NAMALWA (cell line): ENCODE data around the gene ZNF263.

Experiments
- DNase-seq: peaks from one replicate; pipeline ENCODE4 v3.0.0-alpha.2; 2015; ENCODE audit warnings: low spot score

The ZNF263 gene

DNA sequence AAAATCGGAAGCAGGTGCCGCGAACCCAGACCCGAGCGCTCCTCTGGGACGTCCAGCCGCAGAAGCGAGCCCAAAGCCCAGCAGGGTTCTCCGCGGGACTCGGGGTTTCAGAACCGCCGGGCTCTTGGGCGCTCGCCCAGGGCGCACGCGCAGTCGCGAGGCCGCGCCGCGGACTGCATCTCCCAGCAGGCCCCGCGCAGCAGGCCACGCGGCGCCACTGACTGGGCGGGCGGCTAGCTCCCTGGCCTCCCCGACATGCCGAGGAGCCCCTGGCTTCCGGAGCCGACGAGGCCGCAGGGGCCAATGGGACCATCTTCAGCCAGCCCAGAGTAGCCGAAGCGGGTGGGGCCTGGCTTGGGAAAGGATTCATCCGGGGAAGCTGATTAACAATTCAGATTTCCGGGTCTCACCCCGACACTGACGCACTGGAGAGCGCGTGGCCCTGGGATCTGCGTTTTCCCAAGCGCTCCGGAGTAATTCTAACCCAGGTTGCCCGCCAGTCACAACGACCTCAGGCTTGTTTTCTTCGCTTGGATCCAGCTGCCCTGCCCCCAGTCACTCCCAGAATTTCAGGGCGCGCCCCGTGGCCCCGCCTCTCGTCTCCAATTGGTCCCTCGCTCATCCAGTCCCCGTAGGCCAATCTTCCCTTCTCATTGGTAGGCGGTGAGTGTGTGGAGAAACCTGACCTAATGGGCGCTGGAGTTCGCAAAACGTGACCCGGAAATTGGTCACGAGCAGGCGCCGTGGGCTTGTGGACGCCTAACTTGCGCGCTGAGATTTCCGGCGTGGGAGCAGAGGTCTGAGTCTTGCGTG, at the start of gene ZNF263:
Gene ZNF263, plus strand, starts transcription at position 762 of the 813 bp plus-strand sequence. CDS start 328 bp downstream, outside the sequence.
- DNase-seq, result peak; percentile 97

DNA sequence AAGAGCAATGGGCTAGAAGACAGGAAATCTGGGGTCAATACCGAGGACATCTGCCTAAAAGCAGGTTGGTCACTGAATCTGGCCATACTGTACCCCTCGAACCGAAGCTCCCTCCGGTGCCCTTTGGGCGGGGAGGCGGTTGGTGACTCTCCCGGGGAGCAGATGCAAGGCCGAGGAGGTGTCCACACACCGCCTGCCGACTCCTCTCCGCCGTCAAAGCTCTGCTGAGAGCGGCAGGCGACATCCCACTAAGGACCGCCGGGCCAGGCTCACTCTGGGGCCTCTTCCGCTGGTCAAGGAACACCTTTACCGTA, 48.8 kb upstream of the ZNF263 start:
- no peak for DNase-seq

DNA sequence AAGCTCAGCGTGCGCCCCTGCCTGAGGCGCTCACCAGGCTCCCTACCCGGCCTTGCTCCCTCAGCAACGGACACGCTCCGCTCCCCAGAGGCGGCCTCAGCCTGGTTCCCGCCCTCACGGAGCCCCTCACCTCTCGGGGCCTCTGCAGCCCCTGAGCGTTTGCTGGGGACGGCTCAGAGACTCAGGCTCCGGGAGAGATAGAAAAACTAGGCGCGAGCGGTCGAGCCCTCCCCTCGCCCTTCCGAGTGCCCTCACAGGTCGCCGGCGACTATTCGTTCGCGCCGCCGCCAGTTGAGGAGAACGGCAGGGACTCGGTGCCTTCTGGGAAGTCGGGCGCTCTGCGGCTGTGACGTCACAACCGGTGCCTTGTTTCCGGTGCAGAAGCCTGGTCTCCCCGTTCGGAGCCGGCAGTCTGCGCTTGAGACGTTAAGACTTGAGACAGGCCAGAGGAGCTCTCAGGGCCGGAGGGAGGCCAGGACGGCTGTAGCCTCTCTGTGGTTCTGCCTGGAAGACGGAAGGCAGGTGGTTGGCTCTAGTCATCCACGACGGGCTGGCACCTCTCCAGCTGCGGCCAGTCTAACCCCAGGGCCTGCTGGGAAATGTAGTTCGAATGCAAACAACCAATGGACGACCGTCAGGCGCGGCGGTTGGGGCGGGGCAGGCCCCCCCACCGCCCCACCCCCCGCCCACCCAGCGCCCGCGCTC, 48.3 kb upstream of the ZNF263 start, which contains the start of gene ZNF200:
Gene ZNF200, minus strand, starts transcription at position 302 of the 705 bp plus-strand sequence. CDS start 1,403 bp downstream, outside the sequence.
- peak; percentile 97 for DNase-seq

DNA sequence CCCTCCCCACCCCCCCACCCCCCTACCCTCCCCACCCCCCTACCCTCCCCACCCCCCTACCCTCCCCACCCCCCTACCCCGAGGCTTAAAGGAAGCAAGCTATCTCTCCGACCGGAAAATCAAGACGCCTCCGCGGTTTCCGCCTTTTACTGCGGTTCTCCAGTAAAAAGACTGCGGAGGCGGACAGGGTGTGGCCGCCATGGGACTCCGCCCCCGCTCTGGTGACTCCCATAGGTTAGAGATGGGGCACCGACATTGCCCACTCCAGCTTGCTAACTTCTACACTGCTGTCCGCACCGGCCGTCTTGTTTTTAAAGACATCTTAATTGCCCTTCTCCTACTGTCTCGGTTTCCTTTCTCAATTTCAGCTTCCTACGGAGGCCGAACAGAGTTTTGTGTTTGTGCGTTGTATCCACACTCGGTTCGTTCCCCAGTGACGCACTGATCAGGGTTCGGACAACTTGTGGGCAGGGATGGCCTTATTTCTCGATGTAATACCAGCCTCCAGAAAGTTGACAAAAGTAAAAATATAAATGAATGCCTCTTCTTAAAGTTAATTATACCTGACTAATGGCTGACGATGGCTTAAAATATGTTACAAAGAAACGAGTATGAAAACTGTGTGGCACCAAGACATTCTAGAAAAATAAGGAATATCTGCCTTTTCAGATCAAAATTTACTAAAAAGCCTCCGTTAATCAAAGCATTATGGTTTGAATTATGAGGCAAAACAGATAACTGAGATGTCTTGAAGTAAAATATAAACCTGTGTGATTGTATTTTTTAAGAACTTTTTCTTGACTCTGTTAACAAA, 47.2 kb upstream of the ZNF263 start:
- DNase-seq, result no peak

DNA sequence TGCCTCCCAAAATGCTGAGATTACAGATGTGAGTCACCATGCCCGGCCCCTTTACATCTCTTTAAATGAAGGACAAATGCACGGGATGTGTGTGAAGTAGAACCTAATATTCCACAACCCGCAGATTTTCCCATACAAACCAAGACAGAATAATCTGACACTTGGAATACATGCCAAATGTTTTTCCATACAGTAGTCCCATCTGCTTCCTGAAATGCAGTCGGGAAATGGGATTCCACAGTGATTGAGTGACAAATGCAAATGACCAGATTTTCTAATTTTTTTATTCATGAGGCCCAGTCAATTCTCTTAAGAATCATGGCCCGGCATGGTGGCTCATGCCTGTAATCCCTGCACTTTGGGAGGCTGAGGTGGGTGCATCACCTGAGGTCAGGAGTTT, 41.5 kb upstream of the ZNF263 start:
- DNase-seq, result no peak

DNA sequence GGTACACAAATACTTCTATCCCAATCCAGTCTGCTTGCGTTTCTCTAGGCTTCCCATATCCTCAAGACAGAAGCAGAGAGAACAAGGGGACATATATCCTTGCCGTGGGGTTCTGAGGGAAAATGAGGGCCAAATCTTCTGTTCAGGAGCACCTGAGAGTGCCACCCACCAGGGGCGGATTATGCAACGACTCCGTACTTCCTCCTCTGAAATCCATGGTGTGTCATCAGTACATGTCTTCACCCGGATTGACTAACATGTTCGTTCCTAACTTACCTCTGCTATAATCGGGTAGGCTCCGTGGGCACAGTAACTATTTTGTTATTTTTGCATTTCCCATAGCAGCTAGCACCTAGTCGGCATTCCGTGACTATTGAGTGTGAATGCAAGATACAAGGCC, 40.6 kb upstream of the ZNF263 start:
- DNase-seq, result no peak

DNA sequence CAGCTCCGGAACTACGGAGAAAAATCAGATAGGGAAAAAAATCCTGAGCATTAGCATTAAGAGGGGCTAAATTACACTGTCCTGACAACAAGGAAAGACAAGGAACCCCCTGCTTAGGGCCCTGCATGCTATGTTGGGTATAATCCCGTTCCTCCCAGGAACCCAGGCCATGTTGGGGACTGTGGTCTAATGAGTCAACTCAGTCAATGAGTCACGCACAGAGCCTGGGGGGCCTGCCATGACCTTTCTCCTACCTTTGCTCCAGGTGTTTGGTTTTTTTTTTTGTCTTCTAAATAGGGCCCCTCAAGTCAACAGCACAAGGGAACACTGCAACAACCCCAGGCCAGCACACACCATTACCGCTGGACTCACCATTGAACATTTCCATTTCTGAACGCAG, 39.4 kb upstream of the ZNF263 start:
- DNase-seq, result no peak

DNA sequence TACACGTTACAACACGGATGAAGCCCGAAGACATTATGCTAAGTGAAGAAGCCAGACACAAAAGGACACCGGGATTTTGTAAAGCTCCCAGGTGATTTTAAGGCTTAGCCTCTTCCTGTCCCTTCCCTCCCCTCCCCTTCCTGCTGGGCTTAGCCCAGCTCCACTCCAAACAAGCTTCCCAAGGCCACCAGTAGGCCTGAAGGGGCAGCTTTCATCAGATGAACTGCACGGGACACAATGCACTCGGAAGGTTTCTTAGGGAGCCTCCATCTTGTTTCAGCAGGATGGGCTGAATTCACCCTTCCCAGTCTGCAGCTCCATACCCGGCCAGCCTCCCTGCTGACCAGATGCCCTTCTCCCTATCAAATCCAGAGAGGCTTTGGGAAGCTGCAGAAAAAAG, 37.3 kb upstream of the ZNF263 start:
- no peak for DNase-seq

DNA sequence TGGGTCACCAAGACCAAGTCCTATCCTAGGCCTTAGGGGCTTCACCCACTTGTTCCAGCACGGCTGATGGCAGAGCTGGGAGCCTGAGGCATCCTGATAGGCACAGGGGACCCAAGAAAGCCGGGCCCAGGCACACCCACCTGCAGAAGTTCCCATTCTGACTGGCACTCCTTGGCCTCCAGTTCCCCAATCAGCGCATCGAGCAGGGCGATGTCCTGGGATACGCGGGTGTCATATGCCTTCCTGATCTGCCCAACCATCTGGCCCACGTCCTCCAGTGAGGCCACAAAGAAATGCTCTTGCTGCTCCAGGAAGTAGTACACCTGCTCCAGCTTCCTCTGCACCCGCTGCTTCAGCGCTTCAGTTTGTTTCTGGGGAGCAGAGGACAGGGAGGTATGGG, 36.4 kb upstream of the ZNF263 start:
- DNase-seq, result no peak

DNA sequence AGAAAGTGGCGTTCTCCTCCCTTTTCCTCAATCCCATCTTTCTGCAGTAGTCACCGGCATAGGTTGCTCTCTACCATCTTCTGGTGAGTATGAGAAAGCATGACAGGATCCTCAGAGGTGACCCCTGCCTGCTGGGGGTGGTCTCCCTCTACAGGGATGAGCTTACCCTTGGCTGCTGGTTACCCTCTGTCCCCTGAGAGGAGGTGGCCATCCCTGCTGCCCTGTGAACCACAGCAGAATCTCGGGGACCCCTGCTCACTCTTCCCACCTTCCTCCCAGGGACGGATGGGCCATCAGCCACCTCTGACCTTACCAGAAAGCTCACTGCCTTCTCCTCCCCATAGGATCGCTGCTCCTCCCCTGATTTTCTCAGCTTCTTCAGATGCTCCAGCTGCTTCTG, 34.7 kb upstream of the ZNF263 start:
- DNase-seq, result no peak

DNA sequence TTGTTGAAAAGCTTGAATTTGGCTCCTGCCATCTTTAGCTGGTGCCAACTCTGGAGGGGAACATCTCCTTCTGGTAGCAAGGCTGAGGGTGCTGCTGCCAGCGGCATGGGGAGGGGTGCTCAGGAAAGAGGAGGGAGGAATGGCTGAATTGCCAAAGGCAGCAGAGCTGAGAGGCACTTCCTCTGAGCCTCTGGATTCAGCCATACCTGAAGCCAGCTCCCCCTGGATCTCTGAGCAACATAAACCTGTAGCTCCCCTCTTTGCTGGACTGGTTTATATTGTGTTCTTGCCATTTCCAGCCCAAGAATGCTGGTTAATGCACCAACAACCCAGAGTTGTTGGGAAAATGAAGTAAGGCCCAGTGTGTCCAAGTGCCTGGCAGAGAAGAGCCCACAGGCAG, 34.3 kb upstream of the ZNF263 start:
- DNase-seq, result no peak

DNA sequence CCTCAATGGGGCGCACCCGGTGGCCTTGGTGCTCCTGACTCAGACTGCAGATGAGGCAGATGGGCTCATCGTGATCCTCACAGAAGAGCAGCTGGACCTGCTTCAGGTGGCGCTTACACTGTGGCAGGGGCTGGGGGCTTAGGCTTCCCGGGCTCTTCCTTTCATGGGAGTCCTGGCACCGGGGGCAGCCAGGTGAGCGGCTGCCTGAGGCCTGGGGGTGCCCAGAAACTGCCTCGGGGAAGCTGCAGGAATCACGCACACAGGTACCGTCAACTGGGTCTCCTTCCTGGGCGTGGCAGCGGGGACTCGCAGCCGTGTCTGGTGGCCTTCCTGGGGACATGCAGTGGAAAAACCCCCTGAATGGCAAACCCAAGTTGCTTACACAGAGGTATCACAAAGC, 33.8 kb upstream of the ZNF263 start:
- no peak for DNase-seq

DNA sequence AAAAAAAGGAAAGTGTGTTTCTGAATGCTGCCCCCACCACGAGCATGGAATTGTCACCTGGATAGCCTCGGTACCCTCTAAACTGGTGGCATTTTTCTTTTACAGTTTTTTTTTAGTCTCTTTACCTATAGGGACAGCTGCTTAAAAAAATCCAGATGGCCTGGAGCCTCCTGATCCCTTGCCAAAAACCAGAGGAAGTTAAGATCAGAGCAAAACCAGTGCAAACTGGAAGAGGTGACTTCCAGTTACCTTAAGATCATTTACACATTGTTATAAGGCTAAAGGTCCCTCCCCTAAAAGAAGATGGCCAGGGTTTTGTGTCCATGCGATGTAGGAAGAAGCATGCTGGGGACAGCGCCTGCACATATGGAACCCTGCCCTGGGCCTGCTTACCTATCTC, 30.3 kb upstream of the ZNF263 start:
- no peak for DNase-seq

DNA sequence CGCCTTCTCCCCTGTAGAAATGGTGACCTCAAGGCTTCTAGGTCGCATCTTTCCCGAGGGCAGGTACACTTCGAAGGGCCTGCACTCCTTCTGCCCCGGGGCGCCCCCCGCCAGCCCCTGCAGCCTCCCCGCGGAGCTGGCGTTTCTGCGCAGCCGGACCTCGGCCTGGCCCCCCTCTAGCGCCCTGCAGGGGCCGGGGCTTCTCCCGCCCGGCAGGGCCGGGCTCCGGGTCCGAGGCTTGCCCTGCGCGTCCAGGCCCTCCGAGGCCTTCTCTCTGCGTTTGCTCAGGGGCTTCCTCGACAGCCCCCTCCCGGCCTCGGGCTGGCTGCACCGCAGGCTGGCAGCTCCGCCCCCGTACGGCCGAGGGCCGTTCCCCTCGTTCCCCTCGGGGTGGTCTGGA, 29.0 kb upstream of the ZNF263 start:
- DNase-seq, result no peak

DNA sequence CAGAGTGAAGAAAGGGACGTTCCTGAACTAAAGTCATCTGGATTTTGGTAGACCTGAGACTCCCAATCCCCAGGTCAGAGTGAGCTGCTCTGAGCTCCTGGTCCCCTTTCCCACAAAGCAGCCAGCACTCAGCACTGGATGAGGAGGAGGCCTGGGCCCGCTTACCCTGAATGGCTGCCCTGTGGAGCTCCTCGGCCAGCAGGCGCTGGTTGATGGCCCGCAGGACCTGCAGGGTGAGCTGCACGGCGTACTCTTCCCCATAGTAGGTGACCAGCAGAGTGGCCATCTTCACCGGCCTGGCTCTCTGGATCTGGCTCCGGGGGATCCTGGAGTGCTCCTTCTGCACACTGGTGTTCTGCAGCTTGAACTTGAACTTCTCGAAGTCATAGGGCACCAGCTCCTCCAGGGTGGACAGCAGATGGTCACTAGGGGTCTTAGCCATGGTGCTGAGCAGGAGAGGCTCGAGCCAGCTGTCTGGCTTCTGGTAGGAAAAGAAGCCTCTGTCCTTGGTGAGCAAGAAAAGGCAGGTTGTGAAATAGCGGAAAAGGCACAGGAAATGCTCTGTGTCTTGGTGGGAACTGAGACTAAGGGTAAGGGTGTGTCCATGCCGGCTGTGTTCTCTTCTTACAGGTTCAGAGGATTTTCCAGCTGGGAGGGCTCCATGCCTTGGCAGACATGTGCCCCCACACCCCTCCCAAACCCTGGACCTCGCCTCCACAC, 27.0 kb upstream of the ZNF263 start, which contains the start of gene MEFV:
Gene MEFV, minus strand, starts transcription at position 488 of the 720 bp plus-strand sequence. Its CDS starts 46 bp downstream, at position 442.
- no peak for DNase-seq

DNA sequence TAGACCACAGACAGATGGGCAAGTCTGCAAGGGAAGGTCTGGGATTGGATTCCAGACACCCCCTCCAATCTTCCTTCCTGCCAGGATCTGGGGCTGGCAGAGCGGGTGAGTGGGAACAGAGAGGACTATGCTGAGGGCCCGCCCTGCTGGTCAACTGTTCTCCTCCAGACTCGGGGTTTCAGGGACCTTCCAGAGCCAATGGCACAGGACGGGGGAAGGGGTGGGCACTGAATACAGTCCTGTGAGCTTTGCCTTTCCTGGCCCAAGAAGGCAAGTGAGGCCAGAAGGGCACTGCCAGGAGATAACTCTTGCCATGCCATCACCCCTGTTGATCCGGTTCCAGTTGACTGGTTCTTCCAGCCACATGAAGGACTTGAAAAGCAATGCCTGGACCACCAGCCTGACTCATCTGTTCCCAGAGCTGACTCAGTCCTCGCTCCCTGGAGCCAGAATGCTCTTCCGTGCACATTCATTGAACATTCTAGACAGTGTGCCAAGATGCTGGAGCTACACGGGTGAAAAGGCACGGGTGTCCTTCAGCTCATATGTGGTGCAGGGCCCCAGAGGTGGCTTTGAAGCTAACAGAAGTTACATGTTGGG, 26.3 kb upstream of the ZNF263 start:
- DNase-seq, result no peak

DNA sequence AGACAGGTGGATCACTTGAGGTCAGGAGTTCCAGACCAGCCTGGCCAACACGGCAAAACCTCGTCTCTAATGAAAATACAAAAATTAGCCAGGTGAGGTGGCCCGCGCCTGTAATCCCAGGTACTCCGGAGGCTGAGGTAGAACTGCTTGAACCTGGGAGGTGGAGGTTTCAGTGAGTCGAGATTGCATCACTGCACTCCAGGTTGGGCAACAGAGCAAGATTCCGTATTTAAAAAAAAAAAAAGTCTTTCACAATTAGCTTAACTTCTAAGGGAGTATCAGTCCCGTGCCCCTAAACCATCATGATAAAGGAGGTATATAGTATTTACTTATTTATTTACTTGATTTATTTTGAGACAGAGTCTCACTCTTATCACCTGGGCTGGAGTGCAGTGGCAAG, 23.5 kb upstream of the ZNF263 start:
- DNase-seq, result no peak

DNA sequence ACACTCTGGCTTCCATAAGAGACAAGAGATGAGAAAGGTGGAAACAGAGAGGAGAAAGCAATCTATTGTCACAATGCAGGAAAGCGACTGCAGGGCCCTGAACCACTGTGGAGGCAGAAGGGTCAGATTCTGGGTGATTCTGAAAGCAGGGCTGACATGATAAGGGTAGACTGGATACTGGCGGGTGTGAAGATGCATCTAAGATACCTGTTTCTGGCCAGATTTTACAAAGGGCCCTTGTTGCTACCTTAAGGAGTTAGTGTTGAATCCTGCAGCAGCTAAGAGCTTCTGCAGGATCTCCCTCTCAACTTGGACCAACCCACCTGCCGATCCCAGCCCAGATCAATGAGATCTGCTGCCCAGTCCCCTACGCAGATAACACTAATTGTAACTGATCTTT, 20.8 kb upstream of the ZNF263 start:
- no peak for DNase-seq

DNA sequence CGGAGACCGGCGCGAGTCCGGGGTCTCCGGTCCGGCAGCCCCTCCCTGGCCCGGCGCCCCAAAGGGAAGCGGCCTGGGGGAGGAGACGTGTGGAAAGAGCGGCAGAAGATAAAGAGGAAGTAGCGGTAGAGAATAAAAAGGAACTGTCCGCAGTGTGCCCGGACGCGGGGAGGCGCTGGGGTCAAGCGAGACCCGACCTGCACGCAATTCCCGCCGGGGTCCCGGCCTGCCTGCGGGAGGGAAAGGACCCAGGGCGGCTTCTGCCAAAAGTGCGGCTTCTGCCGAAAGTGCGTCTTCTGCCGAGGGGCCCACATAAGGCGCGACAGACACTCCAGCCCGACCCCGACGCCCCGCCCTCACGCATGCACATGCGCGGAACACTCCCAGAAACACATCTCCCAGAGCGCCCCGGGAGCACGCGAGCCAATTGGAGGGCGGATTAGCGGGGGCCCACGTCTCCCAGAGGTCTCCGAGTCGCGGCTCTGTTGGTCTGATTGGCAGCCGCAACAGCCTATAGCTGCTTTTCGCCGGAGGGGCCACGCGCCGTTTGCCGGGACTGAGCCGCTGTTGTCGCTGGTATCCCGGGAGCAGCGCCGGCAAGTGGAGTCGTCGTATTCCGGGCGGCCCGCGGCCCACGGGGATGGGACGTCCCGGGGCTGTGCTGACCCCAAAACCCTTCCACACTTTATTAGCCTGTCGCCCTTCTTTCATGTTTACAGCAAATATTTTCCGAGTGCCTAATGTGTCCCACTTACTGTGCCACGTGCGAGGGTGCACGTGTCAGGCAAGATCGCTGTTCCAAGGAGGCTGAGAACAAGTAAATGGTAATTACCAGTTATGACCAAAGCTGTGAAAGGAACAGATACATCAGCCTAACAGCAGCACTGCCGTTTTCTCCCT, 18.9 kb upstream of the ZNF263 start:
- peak; percentile 98 for DNase-seq

DNA sequence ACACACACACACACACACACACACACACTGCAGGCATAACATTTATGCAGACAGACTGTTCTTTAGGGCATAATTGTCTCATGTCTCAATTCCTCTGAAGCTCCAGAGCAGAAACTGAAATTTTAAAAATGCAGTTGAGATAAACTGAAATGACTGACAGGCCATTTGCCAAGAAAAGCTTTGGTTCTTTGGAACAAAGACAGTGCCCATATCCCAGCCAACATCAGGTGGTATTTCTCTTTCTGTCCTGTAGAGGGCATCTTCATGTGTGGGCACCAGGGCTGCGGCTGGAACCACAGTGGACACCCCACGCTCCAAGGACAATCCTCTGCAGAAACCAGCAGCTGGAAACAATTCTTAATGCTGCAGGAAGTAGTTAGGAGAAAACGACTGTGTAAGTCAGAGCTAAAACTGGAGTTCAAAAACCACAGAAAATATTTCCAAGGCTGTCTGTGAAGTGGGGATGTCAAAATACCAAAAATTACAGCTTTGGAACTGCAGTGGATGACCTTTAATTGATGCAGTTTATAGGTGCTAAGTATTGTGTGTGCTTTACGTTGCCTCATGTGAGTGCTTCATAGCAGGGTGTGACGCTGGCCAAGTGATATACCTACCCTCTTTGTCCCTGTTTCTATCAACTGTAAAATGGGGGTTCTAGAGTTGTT, 16.3 kb upstream of the ZNF263 start:
- peak; percentile 68 for DNase-seq
